Astrocyte of the spinal cord (primary cell): ENCODE data around the gene HK1.

Experiments used
- DNase-seq: peaks from one replicate; pipeline ENCODE4 v3.0.0; 2011; ENCODE audit warnings: low read depth, low spot score
- H3K4me3 ChIP-seq: 2 replicates; pipeline ENCODE4 v1.5.1; 2011; ENCODE audit warnings: low read depth, mild to moderate bottlenecking, low read length, moderate library complexity
- CTCF ChIP-seq: IDR thresholded peaks from 2 replicates; pipeline ENCODE4 v1.5.1; 2012; ENCODE audit warnings: low read depth, mild to moderate bottlenecking, low read length, inconsistent platforms
- in situ Hi-C: cut with HindIII; loops from 2 replicates; pipeline ENCODE4 v1.10.0; 2017; ENCODE audit warnings: low sequenced_read_pairs

Gene HK1

GRCh38 chr10:69407621-69408301 is 129.5 kb downstream of the HK1 start:
- no peak overlapping the region for H3K4me3 ChIP-seq
- TF ChIP-seq CTCF, result peak; percentile 27
- no peak for DNase-seq
- in situ Hi-C loops, result no loop called here

- DNase-seq, result peak; percentile 94
- peak overlapping the region; percentile 33 for H3K4me3 ChIP-seq
- peak; percentile 73 for TF ChIP-seq CTCF
- in situ Hi-C loops, result no loop called here
Measured at GRCh38 chr10:69408318-69409175, 130.3 kb downstream of the HK1 start.

- no peak for DNase-seq
- in situ Hi-C loops, result no loop called here
- TF ChIP-seq CTCF, result no peak
- peak overlapping the region; percentile 33 for H3K4me3 ChIP-seq
Measured at GRCh38 chr10:69409176-69409495, 130.8 kb downstream of the HK1 start.

GRCh38 chr10:69409968-69410367 is 131.7 kb downstream of the HK1 start:
- TF ChIP-seq CTCF, result no peak
- H3K4me3 ChIP-seq, result no peak overlapping the region
- DNase-seq, result no peak
- in situ Hi-C loops, result no loop called here

- DNase-seq, result no peak
- no peak overlapping the region for H3K4me3 ChIP-seq
- in situ Hi-C loops, result no loop called here
- TF ChIP-seq CTCF, result no peak
Measured at GRCh38 chr10:69410487-69410886, 132.2 kb downstream of the HK1 start.

GRCh38 chr10:69411476-69411875 is 133.2 kb downstream of the HK1 start:
- H3K4me3 ChIP-seq, result no peak overlapping the region
- no peak for TF ChIP-seq CTCF
- in situ Hi-C loops, result no loop called here
- no peak for DNase-seq
